ENCODE data around the gene AHNAK.

GRCh38 chr11:62402960-62403730 lies 143.5 kb downstream of the AHNAK start:
- TF ChIP-seq CTCF (tag by site-specific recombination; IDR thresholded peaks at IDR 0.05): no peak
- no peak for TF ChIP-seq BCL11B (tag by site-specific recombination; IDR thresholded peaks at IDR 0.05; ENCODE audit: low read depth)

All from HEK293 (cell line).